ENCODE data around the gene JMJD7.

The JMJD7 gene

DNA sequence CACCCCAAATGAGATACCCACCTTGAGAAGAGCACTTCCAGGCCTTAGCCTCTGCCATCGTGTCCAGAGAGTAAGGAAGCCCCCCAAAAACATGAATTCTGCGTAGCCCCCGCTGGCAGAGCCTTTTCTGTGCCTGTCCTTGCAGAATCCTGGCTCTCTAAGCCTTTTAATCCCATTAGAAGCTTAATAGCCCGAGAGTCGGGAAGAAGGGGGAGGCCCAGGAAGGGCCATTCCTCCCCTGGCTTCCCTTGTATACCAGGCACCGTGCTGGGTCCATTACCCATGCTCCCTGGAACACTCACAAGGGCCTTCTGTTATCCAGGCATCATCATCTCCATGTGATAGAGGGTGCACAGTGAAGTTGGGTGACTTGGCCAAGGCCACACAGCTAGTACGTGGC is 58.8 kb downstream of the JMJD7 start:
- DNase-seq, result no peak

DNA sequence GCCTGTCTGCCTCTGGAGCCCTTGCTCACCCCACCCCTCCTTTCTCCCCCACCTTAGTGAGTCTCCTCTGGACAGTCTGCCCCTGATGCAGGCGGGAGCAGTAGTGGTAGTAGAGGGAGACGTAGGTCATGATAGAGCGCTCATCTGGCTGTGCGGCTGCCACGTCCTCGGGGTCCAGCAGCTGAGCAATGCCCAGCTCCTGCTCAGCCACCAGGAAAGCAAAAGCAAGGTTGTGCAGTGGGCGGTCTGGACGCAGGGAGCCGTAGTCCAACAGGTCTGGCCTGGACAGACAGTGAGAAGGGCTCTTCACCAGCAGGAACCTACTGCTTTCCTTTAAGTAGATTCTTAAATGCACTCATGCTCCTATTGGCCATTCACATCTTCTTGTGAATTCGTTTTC is 59.3 kb downstream of the JMJD7 start:
- DNase-seq, result no peak

Measured in NK-92 treated with Interleukin-12 subunit alpha and Interleukin-12 subunit beta, amount 100 ng/mL, for 24 hours (cell line).